NOMO-1 treated with DMSO at 0.1 percent for 48 hours (cell line): ENCODE measurements around the gene EFNB2.

ENCODE experiments used
- DNase-seq: peaks from one replicate; lab custom pipeline; 2025; ENCODE audit not compliant: unreplicated experiment; lab: John Stamatoyannopoulos, UW

The EFNB2 gene

GRCh38 chr13:106487129-106487528 is 48.3 kb downstream of the EFNB2 start:
- DNase-seq: no peak

- no peak for DNase-seq
Observed at GRCh38 chr13:106486287-106486686, 49.2 kb downstream of the EFNB2 start.

- DNase-seq: peak; percentile 28
Observed at GRCh38 chr13:106484537-106485193, 50.8 kb downstream of the EFNB2 start.

GRCh38 chr13:106484084-106484483 is 51.4 kb downstream of the EFNB2 start:
- DNase-seq: no peak

GRCh38 chr13:106481919-106482318 is 53.5 kb downstream of the EFNB2 start:
- no peak for DNase-seq

GRCh38 chr13:106480351-106480910 is 55.0 kb downstream of the EFNB2 start:
- peak; percentile 41 for DNase-seq

GRCh38 chr13:106479929-106480328 is 55.5 kb downstream of the EFNB2 start:
- DNase-seq: no peak

- no peak for DNase-seq
Observed at GRCh38 chr13:106478116-106478515, 57.3 kb downstream of the EFNB2 start.

- DNase-seq: no peak
Observed at GRCh38 chr13:106477303-106477702, 58.2 kb downstream of the EFNB2 start.

- DNase-seq: no peak
Observed at GRCh38 chr13:106475852-106476251, 59.6 kb downstream of the EFNB2 start.

- DNase-seq: no peak
Observed at GRCh38 chr13:106474912-106475311, 60.5 kb downstream of the EFNB2 start.

- no peak for DNase-seq
Observed at GRCh38 chr13:106473154-106473553, 62.3 kb downstream of the EFNB2 start.

GRCh38 chr13:106472621-106473020 is 62.8 kb downstream of the EFNB2 start:
- no peak for DNase-seq

GRCh38 chr13:106471957-106472543 is 63.4 kb downstream of the EFNB2 start:
- DNase-seq: peak; percentile 5

- DNase-seq: no peak
Observed at GRCh38 chr13:106470576-106470975, 64.9 kb downstream of the EFNB2 start.

GRCh38 chr13:106468744-106469590 is 66.5 kb downstream of the EFNB2 start:
- DNase-seq: no peak

- no peak for DNase-seq
Observed at GRCh38 chr13:106468207-106468606, 67.3 kb downstream of the EFNB2 start.

- DNase-seq: no peak
Observed at GRCh38 chr13:106467427-106468122, 67.9 kb downstream of the EFNB2 start.

GRCh38 chr13:106466691-106467426 is 68.6 kb downstream of the EFNB2 start:
- no peak for DNase-seq

- peak; percentile 66 for DNase-seq
Observed at GRCh38 chr13:106464076-106464475, 71.4 kb downstream of the EFNB2 start.
